Caco-2 (cell line): ENCODE results near the gene IL21R. TPM values are rescaled to one million over a fixed set of nuclear protein-coding genes. Genes with fewer than 3 reads are reported as not detected.

ENCODE experiments used
- BruUV-seq: library from RNA; stranded (reverse); fragments of 400-500 nt; replicated peaks from 2 replicates; lab custom pipeline; 2021; lab: Mats Ljungman, UMichigan
- CTCF ChIA-PET: fragments of 300-600 bp; sonication (Branson Sonifier 250); formaldehyde crosslinking; loops from one replicate; lab custom pipeline; 2022; ENCODE audit warnings: antibody characterized with exemption; lab: Charles Lee
- POLR2A ChIA-PET: fragments of 300-600 bp; sonication (Branson Sonifier 250); formaldehyde crosslinking; loops from one replicate; lab custom pipeline; 2022; ENCODE audit warnings: antibody characterized with exemption; lab: Charles Lee
- DNase-seq, 2 experiments: peaks; one replicate each; pipeline versions ENCODE4 v3.0.0 to v3.0.0-alpha.2; 2020 to 2022
- H3K27me3 ChIP-seq: replicated peaks from 2 replicates; pipeline ENCODE4 v1.6.0; 2011; ENCODE audit warnings: low read length; ENCODE audit not compliant: control insufficient read depth, insufficient read depth
- H3K36me3 ChIP-seq: 2 replicates; pipeline ENCODE4 v1.5.1; 2011; ENCODE audit warnings: low read length; ENCODE audit not compliant: control insufficient read depth, insufficient read depth
- H3K4me1 ChIP-seq: fragments of 250-450 bp; sonication (Bioruptor Pico); 2 replicates; pipeline ENCODE4 v1.5.1; 2020; ENCODE audit warnings: mild to moderate bottlenecking
- H3K4me3 ChIP-seq: 2 replicates; pipeline ENCODE4 v1.5.1; 2011; ENCODE audit warnings: low read depth, mild to moderate bottlenecking, control low read depth, low read length
- H3K9me3 ChIP-seq: fragments of 250-450 bp; sonication (Bioruptor Pico); 2 replicates; pipeline ENCODE4 v1.5.1; 2020; ENCODE audit warnings: mild to moderate bottlenecking, moderate library complexity
- H3K27ac Mint-ChIP-seq: one replicate; pipeline ENCODE4 v1.8.0; 2022; ENCODE audit warnings: mixed read lengths; ENCODE audit not compliant: unreplicated experiment
- H3K27me3 Mint-ChIP-seq: one replicate; pipeline ENCODE4 v1.8.0; 2022; ENCODE audit warnings: mixed read lengths; ENCODE audit not compliant: insufficient read depth, unreplicated experiment
- H3K36me3 Mint-ChIP-seq: one replicate; pipeline ENCODE4 v1.8.0; 2022; ENCODE audit warnings: mild to moderate bottlenecking, mixed read lengths; ENCODE audit not compliant: insufficient read depth, unreplicated experiment
- H3K4me1 Mint-ChIP-seq: one replicate; pipeline ENCODE4 v1.8.0; 2022; ENCODE audit warnings: low read depth, mixed read lengths; ENCODE audit not compliant: unreplicated experiment
- H3K4me3 Mint-ChIP-seq: one replicate; pipeline ENCODE4 v1.8.0; 2022; ENCODE audit warnings: mild to moderate bottlenecking, moderate library complexity, mixed read lengths; ENCODE audit not compliant: unreplicated experiment
- H3K9me3 Mint-ChIP-seq: one replicate; pipeline ENCODE4 v1.8.0; 2022; ENCODE audit warnings: mixed read lengths; ENCODE audit not compliant: unreplicated experiment
- CTCF ChIP-seq, 2 experiments: fragments of 200-600 bp in 1 of 2; IDR thresholded peaks; 1 replicate in 1 of 2; 2 replicates in 1 of 2; pipeline versions ENCODE4 v1.5.1 to v1.8.0; 2011 to 2022; ENCODE audit warnings: antibody characterized with exemption in 1 of 2, control low read depth in 1 of 2, inconsistent platforms in 1 of 2, low read depth in 1 of 2, low read length in 1 of 2, mild to moderate bottlenecking in 1 of 2, moderate library complexity in 1 of 2; ENCODE audit not compliant: insufficient read depth in 1 of 2, severe bottlenecking in 1 of 2, unreplicated experiment in 1 of 2
- intact Hi-C: fragments of 100-400 bp; cut with micrococcal nuclease; formaldehyde crosslinking; loops from one replicate; pipeline ENCODE4 v1.10.0; 2022; ENCODE audit not compliant: unreplicated experiment
- total RNA-seq: library from RNA; stranded (reverse); gene quantifications from 2 replicates; pipeline ENCODE4 v1.2.3, GENCODE V29; 2022

IL21R gene
- total RNA-seq, 1 experiment from 2014 or later: 0.07 TPM

GRCh38 chr16:27444470-27444869 is 42.5 kb downstream of the IL21R start:
- BruUV-seq: no TSS peak
- Mint-ChIP-seq H3K4me1 (no peaks in the 10 kb centered on the region), H3K36me3 (no peaks in the 10 kb centered on the region), H3K27ac (no peak overlapping the region), H3K27me3 (no peaks in the 10 kb centered on the region), H3K9me3 (no peaks in the 10 kb centered on the region), H3K4me3 (no peak overlapping the region)
- CTCF ChIA-PET: interaction anchor here (0.5 kb wide), 1 partner anchor 335 kb away, joined by 6 read pairs; no protein-coding TSS in a partner anchor
- intact Hi-C loops: no loop called here
- peaks cover 3% of the 10 kb centered on the region; the same call in 1 of the 2 replicates for H3K9me3 ChIP-seq
- H3K27me3 ChIP-seq: no peaks in the 10 kb centered on the region
- DNase-seq: no peak
- no peaks in the 10 kb centered on the region for H3K4me1 ChIP-seq
- POLR2A ChIA-PET: no interaction called here
- no peak for TF ChIP-seq CTCF (IDR thresholded peaks at IDR 0.05; ENCODE audit: insufficient read depth in 1 of 2, low read depth in 1 of 2, low read length in 1 of 2, severe bottlenecking in 1 of 2, unreplicated experiment in 1 of 2)
- H3K4me3 ChIP-seq: no peak overlapping the region
- no peaks in the 10 kb centered on the region for H3K36me3 ChIP-seq

- Mint-ChIP-seq H3K4me1 (no peaks in the 10 kb centered on the region), H3K4me3 (no peak overlapping the region), H3K27me3 (no peaks in the 10 kb centered on the region), H3K36me3 (no peaks in the 10 kb centered on the region), H3K27ac (no peak overlapping the region), H3K9me3 (no peaks in the 10 kb centered on the region)
- POLR2A ChIA-PET: no interaction called here
- no peak for DNase-seq
- no peaks in the 10 kb centered on the region for H3K36me3 ChIP-seq
- TF ChIP-seq CTCF (IDR thresholded peaks at IDR 0.05; ENCODE audit: insufficient read depth in 1 of 2, low read depth in 1 of 2, low read length in 1 of 2, severe bottlenecking in 1 of 2, unreplicated experiment in 1 of 2): no peak
- H3K4me3 ChIP-seq: no peak overlapping the region
- peaks cover 3% of the 10 kb centered on the region; the same call in 1 of the 2 replicates for H3K9me3 ChIP-seq
- no TSS peak for BruUV-seq
- CTCF ChIA-PET: no interaction called here
- H3K4me1 ChIP-seq: no peaks in the 10 kb centered on the region
- no peaks in the 10 kb centered on the region for H3K27me3 ChIP-seq
- intact Hi-C loops: no loop called here
Measured at GRCh38 chr16:27445502-27446175, 43.7 kb downstream of the IL21R start.

- no peak for DNase-seq
- Mint-ChIP-seq H3K27ac (no peak overlapping the region), H3K4me3 (no peak overlapping the region), H3K9me3 (no peaks in the 10 kb centered on the region), H3K27me3 (no peaks in the 10 kb centered on the region), H3K36me3 (no peaks in the 10 kb centered on the region), H3K4me1 (no peaks in the 10 kb centered on the region)
- no peak for TF ChIP-seq CTCF (IDR thresholded peaks at IDR 0.05; ENCODE audit: insufficient read depth in 1 of 2, low read depth in 1 of 2, low read length in 1 of 2, severe bottlenecking in 1 of 2, unreplicated experiment in 1 of 2)
- ChIA-PET CTCF (no interaction called here), POLR2A (no interaction called here)
- peaks cover 3% of the 10 kb centered on the region; the same call in 1 of the 2 replicates for H3K9me3 ChIP-seq
- H3K4me1 ChIP-seq: no peaks in the 10 kb centered on the region
- H3K36me3 ChIP-seq: no peaks in the 10 kb centered on the region
- H3K4me3 ChIP-seq: no peak overlapping the region
- no peaks in the 10 kb centered on the region for H3K27me3 ChIP-seq
- intact Hi-C loops: no loop called here
- no TSS peak for BruUV-seq
Measured at GRCh38 chr16:27446721-27447120, 44.7 kb downstream of the IL21R start.
